B cell (primary cell): Measurements from ENCODE around the gene PI4KB.

ENCODE experiments used
- CTCF ChIP-seq: fragments of 200-600 bp; IDR thresholded peaks from one replicate; pipeline ENCODE4 v1.8.0; 2022; ENCODE audit warnings: antibody characterized with exemption, mild to moderate bottlenecking
- EZH2 ChIP-seq: IDR thresholded peaks from 2 replicates; pipeline ENCODE4 v1.6.1; 2012; ENCODE audit warnings: borderline replicate concordance, low read depth, mild to moderate bottlenecking, moderate library complexity, low read length; ENCODE audit not compliant: insufficient read depth, poor library complexity, severe bottlenecking

- TF ChIP-seq CTCF (peak; percentile 90), EZH2 (no peak)
These were observed 75.4 kb downstream of the PI4KB start for GRCh38 chr1:151251656-151252470.
